HG03139 (cell line): ENCODE measurements around the gene GINS1.

Source experiments
- ATAC-seq: cut with Tn5 transposase; IDR thresholded peaks from one replicate; pipeline ENCODE4 v1.9.1; 2021; ENCODE audit not compliant: unreplicated experiment

The GINS1 gene

DNA sequence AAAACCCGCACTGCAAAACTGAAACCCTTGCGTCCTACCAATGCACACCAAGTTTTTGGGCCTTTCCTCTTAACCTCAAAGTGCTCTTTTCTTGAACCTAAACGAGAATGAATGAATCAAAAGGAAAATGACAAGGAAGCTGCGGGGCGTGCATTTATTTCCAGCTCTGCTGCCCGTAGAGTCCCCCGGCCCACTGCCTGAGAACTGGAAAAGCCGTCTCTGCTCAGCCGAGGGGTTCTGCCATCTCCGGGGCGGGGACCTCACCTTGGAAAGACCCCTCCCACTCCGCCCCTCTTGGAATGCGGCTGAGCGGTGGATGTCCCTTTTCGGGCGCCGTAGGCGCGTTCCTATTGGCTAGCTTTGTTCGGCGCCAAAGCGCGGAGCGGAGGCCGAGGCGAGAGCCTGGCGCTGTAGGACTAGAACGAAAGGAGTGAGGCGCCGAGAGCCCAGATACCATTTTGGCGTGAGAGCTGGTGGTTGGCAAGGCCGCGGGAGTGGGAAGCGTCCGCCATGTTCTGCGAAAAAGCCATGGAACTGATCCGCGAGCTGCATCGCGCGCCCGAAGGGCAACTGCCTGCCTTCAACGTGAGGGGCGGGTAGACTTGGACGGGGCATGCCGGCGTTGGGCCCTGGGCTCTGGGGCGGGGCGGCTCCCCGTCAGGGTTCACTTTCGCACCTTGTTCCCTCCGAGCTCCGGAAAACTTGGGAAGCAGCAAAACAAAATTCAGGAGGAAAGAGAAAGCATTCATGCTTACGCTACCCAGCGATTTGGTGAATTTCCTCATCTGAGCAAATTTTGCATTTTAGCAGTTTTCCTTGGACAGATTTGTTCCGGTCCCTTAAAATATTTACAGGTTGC lies at the start of gene GINS1:
Gene GINS1, plus strand, starts transcription at position 363 of the 859 bp plus-strand sequence. Its CDS starts 148 bp downstream, at position 511.
- peak; percentile 83 for ATAC-seq

DNA sequence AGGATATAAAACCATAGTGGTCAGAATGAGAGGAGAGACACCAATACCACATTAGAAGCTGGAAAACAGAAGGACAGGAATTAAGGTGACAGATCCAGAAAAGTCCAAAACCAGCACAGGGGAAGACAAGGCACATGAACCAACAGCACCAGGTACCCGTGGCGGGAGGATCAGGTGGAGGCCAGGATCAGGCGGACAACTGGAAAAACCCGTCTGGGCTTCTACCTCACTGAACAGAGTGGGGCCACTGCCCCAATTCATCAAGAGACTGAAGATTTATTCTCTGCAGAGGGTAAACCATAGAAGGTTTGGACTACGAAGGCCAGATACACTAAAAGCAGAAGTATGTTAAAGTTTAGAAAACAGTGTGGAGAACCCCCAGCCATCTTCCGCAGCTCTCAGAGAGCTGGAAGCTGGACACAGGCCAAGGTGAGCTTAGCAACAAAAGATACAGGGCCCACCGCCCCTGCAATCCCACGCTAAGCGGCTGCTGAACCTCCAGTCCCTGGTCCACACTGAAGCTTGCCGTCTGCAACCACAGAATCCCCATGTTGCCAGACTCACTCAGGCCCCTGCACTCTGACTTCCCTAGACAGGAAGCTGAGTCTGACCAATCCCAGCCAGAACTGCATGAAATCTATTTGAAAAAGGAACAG lies 46.7 kb upstream of the GINS1 start:
- ATAC-seq, result no peak

DNA sequence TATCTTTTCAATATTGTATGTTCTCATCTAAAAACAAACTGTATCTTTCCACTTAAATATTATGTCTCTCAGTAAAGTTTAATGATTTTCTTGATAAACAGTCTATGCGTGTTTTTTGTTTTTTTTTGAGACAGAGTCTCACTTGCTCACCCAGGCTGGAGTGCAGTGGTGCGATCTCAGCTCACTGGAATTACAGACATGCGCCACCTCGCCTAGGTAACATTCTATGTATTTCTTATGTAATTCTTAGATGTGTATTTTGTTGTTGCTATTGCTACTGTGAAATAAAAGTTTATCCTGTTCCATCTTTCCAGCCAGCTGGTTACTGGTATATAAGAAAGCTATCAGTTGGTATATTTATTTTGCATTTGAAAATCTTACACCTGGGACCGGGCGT lies 46.2 kb upstream of the GINS1 start:
- no peak for ATAC-seq

- no peak for ATAC-seq
These were observed 43.2 kb upstream of the GINS1 start for GRCh38 chr20:25364180-25364788.

GRCh38 chr20:25364879-25365699 lies 42.4 kb upstream of the GINS1 start:
- ATAC-seq, result no peak

DNA sequence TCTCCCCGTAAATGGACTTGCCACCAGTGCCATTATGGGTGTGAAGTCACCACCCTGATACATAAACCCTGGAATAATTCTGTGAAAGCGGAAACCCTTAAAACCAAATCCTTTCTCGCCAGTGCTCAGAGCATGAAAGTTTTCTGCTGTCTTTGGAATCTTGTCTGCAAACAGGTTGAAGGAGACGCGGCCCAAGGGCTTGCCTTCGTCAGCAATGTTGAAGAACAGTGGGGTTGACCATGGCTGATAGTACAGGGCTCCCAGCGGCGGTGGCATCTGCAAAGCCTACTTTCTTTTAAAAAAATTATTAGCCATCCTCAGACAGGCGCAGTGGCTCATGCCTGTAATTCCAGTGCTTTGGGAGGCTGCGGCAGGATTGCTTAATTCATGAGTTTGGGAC lies 38.9 kb upstream of the GINS1 start:
- ATAC-seq, result no peak

- ATAC-seq, result no peak
These were observed 38.5 kb upstream of the GINS1 start for GRCh38 chr20:25368976-25369375.

- no peak for ATAC-seq
These were observed 37.9 kb upstream of the GINS1 start for GRCh38 chr20:25369529-25369928.

- no peak for ATAC-seq
These were observed 37.5 kb upstream of the GINS1 start for GRCh38 chr20:25369971-25370370.

GRCh38 chr20:25372584-25373336 lies 34.7 kb upstream of the GINS1 start:
- no peak for ATAC-seq

GRCh38 chr20:25374842-25375241 lies 32.6 kb upstream of the GINS1 start:
- ATAC-seq, result no peak

GRCh38 chr20:25376236-25376635 lies 31.2 kb upstream of the GINS1 start:
- ATAC-seq, result no peak

DNA sequence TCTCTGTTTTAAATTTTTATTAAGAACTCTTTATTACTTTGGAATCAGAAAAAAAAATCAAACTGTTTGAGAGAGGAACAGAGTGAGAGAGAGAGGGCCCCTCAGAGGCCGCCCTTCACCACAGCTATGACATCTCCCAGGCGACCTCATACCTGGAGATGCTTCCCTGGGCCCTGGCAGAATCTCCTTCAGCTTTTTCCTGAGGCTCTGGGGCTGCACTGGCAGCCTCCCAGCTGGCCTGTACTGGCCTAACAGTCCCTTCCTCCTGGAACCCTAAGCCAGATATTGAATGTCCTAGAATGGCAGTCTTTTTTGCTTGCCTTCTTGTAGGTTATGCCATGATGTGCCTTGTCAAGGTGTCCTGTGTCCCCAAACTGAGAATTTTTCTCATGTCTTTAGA lies 30.6 kb upstream of the GINS1 start:
- no peak for ATAC-seq

DNA sequence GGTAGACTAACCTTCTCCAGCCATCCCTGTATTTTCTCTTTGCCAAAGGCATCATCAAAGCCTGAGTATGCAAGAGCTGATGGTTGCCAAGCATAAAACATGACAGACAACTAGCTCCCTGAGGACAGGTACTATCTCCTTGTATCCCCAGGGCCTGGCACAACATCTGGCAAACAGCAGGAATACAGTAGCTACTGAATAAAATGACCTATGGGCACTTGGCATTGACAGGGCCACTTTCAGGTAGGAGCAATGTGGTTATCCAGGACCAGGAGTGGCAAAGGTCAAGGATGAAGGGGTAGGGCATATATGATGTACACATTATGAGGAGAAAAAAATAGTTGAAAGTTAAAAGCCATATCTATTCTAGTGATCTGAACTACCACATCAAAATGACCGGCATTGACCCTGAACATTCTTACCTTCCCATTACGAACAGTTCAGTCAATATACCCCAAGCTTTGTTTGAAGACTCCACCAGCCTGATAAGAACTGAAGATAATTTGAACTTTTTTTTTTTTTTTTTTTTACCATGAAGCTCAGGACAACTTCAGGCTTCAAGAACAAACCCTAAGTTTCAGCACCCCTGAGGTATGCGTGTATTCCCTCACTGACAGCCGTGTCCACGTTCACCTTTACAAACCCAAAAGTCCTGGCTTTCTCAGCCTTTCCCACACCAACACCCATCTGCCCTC lies 29.1 kb upstream of the GINS1 start:
- no peak for ATAC-seq

DNA sequence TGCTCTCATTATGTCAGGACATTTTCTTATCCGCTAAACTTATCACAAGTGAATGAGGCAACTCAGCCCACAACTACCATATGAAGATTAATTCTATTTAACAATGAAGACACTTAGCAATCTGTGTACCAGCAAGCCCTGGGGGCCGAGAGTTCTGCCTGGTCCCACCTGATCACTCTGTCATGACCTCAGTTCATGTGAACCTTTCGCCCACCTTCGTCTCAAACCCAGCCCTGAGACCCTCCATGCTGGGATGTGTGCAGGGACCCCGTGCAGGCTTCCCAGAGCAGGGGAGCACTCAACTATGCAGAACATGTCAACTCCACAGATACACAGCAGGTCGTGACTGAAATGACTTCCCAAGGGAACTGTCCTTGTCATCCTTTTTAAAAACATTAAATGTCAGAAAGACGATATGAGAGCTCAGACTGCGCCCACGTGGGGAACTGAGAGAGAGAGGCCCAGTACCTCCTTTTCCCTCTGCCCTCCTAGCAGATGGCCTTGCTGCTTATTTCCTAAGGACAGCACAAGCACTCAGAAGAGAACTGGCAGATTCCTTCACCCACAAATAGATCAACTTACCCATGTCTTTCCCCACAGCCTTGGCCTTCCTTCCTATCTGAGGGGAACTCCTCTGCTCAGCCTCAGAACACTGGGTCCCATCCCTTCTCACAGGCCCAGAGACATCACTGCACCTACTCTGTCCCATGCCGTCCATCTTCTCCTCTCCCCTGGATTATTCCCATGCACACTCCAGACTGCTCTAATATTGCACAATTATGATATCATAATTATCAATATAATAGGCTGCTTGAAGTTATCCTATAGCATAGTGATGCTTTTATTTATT lies 28.4 kb upstream of the GINS1 start:
- no peak for ATAC-seq

- no peak for ATAC-seq
These were observed 26.4 kb upstream of the GINS1 start for GRCh38 chr20:25380945-25381614.

DNA sequence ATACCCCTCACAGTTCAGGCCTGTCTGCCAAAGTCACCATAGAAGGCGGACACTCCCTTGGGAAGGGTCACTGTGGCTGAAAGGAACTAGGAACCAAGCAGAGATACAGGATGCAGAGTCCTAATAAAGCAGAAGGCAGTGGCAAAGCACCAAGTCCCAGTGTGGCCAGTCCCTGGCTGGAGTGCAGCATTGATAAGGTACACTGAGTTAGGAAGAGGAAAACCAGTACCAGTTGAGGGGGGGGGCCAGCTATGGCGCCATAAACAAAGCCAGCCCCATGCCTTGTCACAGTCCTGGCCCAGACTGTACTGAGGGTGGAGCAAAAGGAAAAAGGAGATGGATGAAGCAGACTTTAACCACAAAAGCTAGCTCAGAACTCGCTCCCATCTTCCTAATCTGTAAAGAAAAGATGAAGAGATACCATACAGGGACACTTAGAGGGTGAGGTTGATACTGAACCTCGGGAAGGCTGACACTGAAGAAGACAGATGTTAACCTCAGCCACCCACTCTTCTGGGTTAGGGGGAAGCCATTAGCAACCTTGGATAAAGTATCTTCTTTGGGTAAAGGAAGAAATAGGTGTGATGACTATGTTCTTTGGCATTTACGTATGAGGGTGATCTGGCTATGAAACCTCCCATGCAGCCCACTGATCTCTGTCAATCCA lies 24.6 kb upstream of the GINS1 start:
- no peak for ATAC-seq

GRCh38 chr20:25389401-25389857 lies 18.0 kb upstream of the GINS1 start:
- no peak for ATAC-seq
